IMR-90 (cell line): ENCODE data around the gene TARBP2. TPM values are rescaled to one million over a fixed set of nuclear protein-coding genes. Genes with fewer than 3 reads are reported as not detected.

Experiments
- ATAC-seq: fragments of 200-7000 bp; cut with Tn5 transposase; 2 replicates; pipeline ENCODE4 v1.9.1; 2020; ENCODE audit warnings: low read depth, mild to moderate bottlenecking, moderate library complexity
- BruUV-seq: library from RNA; stranded (reverse); fragments of 400-500 nt; replicated peaks from 2 replicates; lab custom pipeline; 2021; lab: Mats Ljungman, UMichigan
- CTCF ChIA-PET: fragments of 300-600 bp; formaldehyde crosslinking; extraction: SDS; loops from one replicate; lab custom pipeline; 2021; ENCODE audit warnings: antibody characterized with exemption; lab: Yijun Ruan, JAX
- POLR2A ChIA-PET: fragments of 300-600 bp; sonication (Branson Sonifier 250); formaldehyde crosslinking; loops from one replicate; lab custom pipeline; 2022; ENCODE audit warnings: antibody characterized with exemption; ENCODE audit not compliant: unreplicated experiment; lab: Charles Lee
- DNase-seq: peaks from one replicate; pipeline ENCODE4 v3.0.0; 2013
- H2AFZ ChIP-seq: replicated peaks from 2 replicates; pipeline ENCODE3; 2013; ENCODE audit warnings: low read length, mild to moderate bottlenecking; ENCODE audit not compliant: poor library complexity
- H2AK5ac ChIP-seq: 2 replicates; pipeline ENCODE4 v1.6.1; 2013; ENCODE audit warnings: low read depth, low read length, inconsistent platforms
- H2AK9ac ChIP-seq: replicated peaks from 2 replicates; pipeline ENCODE3; 2013; ENCODE audit warnings: mild to moderate bottlenecking, low read depth, low read length, moderate library complexity; ENCODE audit not compliant: poor library complexity
- H2BK120ac ChIP-seq: 2 replicates; pipeline ENCODE4 v1.6.1; 2013; ENCODE audit warnings: low read depth, low read length, inconsistent platforms
- H2BK15ac ChIP-seq: 3 replicates; pipeline ENCODE4 v1.6.1; 2013; ENCODE audit warnings: low read depth, low read length, inconsistent platforms
- H2BK20ac ChIP-seq: 2 replicates; pipeline ENCODE4 v1.6.1; 2013; ENCODE audit warnings: low read depth, mild to moderate bottlenecking, inconsistent platforms, low read length, moderate library complexity
- H2BK5ac ChIP-seq: 2 replicates; pipeline ENCODE4 v1.6.1; 2013; ENCODE audit warnings: mild to moderate bottlenecking, low read depth, low read length, inconsistent platforms; ENCODE audit not compliant: poor library complexity, severe bottlenecking
- H3K14ac ChIP-seq: replicated peaks from 2 replicates; pipeline ENCODE4 v1.6.1; 2013; ENCODE audit warnings: low read depth, low read length, inconsistent platforms
- H3K18ac ChIP-seq: 2 replicates; pipeline ENCODE4 v1.6.1; 2013; ENCODE audit warnings: low read depth, low read length, control low read depth
- H3K23ac ChIP-seq: 2 replicates; pipeline ENCODE4 v1.6.1; 2013; ENCODE audit warnings: low read depth, low read length, inconsistent platforms
- H3K27ac ChIP-seq: 2 replicates; pipeline ENCODE4 v1.5.1; 2013; ENCODE audit warnings: mild to moderate bottlenecking, control low read depth, low read length; ENCODE audit not compliant: insufficient read depth
- H3K27me3 ChIP-seq: 2 replicates; pipeline ENCODE4 v1.6.1; 2013; ENCODE audit warnings: low read length; ENCODE audit not compliant: control insufficient read depth, insufficient read depth
- H3K36me3 ChIP-seq: 2 replicates; pipeline ENCODE4 v1.6.1; 2013; ENCODE audit warnings: low read length, mixed read lengths; ENCODE audit not compliant: control insufficient read depth, insufficient read depth
- H3K4ac ChIP-seq: 2 replicates; pipeline ENCODE4 v1.6.1; 2013; ENCODE audit warnings: low read depth, low read length, inconsistent platforms
- H3K4me1 ChIP-seq: 2 replicates; pipeline ENCODE4 v1.6.1; 2013; ENCODE audit warnings: low read length, mixed read lengths; ENCODE audit not compliant: control insufficient read depth, insufficient read depth
- H3K4me2 ChIP-seq: 2 replicates; pipeline ENCODE4 v1.6.1; 2013; ENCODE audit warnings: low read depth, mild to moderate bottlenecking, control low read depth, low read length, moderate library complexity
- H3K4me3 ChIP-seq: 2 replicates; pipeline ENCODE4 v1.5.1; 2013; ENCODE audit warnings: low read depth, mild to moderate bottlenecking, control low read depth, low read length, moderate library complexity; ENCODE audit not compliant: insufficient read depth
- H3K56ac ChIP-seq: 2 replicates; pipeline ENCODE4 v1.6.1; 2013; ENCODE audit warnings: low read length, inconsistent platforms; ENCODE audit not compliant: insufficient read depth; ENCODE audit errors: extremely low read depth
- H3K79me1 ChIP-seq, 2 experiments: 2 replicates each; pipeline ENCODE4 v1.6.1; 2013; ENCODE audit warnings: low read length in 2 of 2, inconsistent platforms in 1 of 2, low read depth in 1 of 2
- H3K9ac ChIP-seq: 2 replicates; pipeline ENCODE4 v1.6.1; 2013; ENCODE audit warnings: low read depth, low read length, control low read depth
- H3K9me1 ChIP-seq: 2 replicates; pipeline ENCODE4 v1.6.1; 2013; ENCODE audit warnings: low read length, inconsistent platforms; ENCODE audit not compliant: insufficient read depth
- H3K9me3 ChIP-seq: 2 replicates; pipeline ENCODE4 v1.6.1; 2013; ENCODE audit warnings: low read length; ENCODE audit not compliant: control insufficient read depth, insufficient read depth
- H4K20me1 ChIP-seq: 2 replicates; pipeline ENCODE4 v1.6.1; 2013; ENCODE audit warnings: low read length, inconsistent platforms; ENCODE audit not compliant: insufficient read depth
- H4K5ac ChIP-seq: 2 replicates; pipeline ENCODE4 v1.6.1; 2013; ENCODE audit warnings: mild to moderate bottlenecking, low read depth, low read length, control low read depth
- H4K8ac ChIP-seq, 2 experiments: 2 replicates each; pipeline ENCODE4 v1.6.1; 2013; ENCODE audit warnings: low read depth in 2 of 2, low read length in 2 of 2, control low read depth in 1 of 2, inconsistent platforms in 1 of 2
- H4K91ac ChIP-seq: 2 replicates; pipeline ENCODE4 v1.6.1; 2013; ENCODE audit warnings: low read depth, low read length, inconsistent platforms; ENCODE audit not compliant: insufficient read depth
- MAFK ChIP-seq: IDR thresholded peaks from 2 replicates; pipeline ENCODE4 v1.6.1; 2012; ENCODE audit warnings: low read depth, low read length, improper control_type of control experiment
- MXI1 ChIP-seq: IDR thresholded peaks from 2 replicates; pipeline ENCODE4 v1.6.1; 2012; ENCODE audit warnings: low read depth, mild to moderate bottlenecking, low read length, moderate library complexity, borderline replicate concordance
- NFE2L2 ChIP-seq: fragments of 150-350 bp; IDR thresholded peaks from 2 replicates; pipeline ENCODE4 v1.6.1; 2016; ENCODE audit warnings: low read depth, mild to moderate bottlenecking, low read length
- RCOR1 ChIP-seq: IDR thresholded peaks from 2 replicates; pipeline ENCODE4 v1.6.1; 2012; ENCODE audit warnings: mild to moderate bottlenecking, low read length, improper control_type of control experiment; ENCODE audit not compliant: insufficient replicate concordance
- RFX5 ChIP-seq: IDR thresholded peaks from 2 replicates; pipeline ENCODE4 v1.8.0; 2012; ENCODE audit warnings: low read depth, mild to moderate bottlenecking, low read length, moderate library complexity
- SMC3 ChIP-seq: fragments of 150-350 bp; IDR thresholded peaks from 2 replicates; pipeline ENCODE4 v1.6.1; 2016; ENCODE audit warnings: low read depth, mild to moderate bottlenecking, antibody characterized with exemption, low read length, moderate library complexity
- WGBS, 2 experiments: methylation state at CpG; one replicate each; pipeline versions ENCODE4 v1.1.5 to v1.1.7; 2013; ENCODE audit warnings: missing lambda C conversion rate in 2 of 2; ENCODE audit not compliant: insufficient read length in 1 of 2; ENCODE audit errors: extremely low coverage in 2 of 2; 5-methylcytosine and 5-hydroxymethylcytosine counted together
- dilution Hi-C: fragments of 300-500 bp; cut with HindIII; formaldehyde crosslinking; loops from one replicate; pipeline ENCODE4 v1.14.3; 2018; ENCODE audit warnings: low sequenced_read_pairs; ENCODE audit not compliant: unreplicated experiment
- in situ Hi-C: fragments of 300-500 bp; cut with MboI; formaldehyde crosslinking; loops from 3 replicates; pipeline ENCODE4 v1.14.3; 2019; ENCODE audit warnings: low sequenced_read_pairs, inconsistent platforms, mixed read lengths
- intact Hi-C: fragments of 100-400 bp; cut with micrococcal nuclease; formaldehyde crosslinking; loops from 2 replicates; pipeline ENCODE4 v1.10.0; 2022
- polyA plus RNA-seq, 3 experiments: library from polyadenylated mRNA; depleted of rRNA; stranded (reverse); fragments of >200 nt; gene quantifications; 2 replicates each; pipeline ENCODE4 v1.2.3, GENCODE V29; 2012; ENCODE audit warnings: low replicate concordance in 1 of 3
- total RNA-seq: library from RNA; depleted of rRNA; stranded (reverse); fragments of >200 nt; gene quantifications from 2 replicates; pipeline ENCODE4 v1.2.3, GENCODE V29; 2012

Gene TARBP2
- total and polyA plus RNA-seq, 2 of the 4 experiments (the other 2 are of a cell fraction): 27.4 to 46.1 TPM

DNA sequence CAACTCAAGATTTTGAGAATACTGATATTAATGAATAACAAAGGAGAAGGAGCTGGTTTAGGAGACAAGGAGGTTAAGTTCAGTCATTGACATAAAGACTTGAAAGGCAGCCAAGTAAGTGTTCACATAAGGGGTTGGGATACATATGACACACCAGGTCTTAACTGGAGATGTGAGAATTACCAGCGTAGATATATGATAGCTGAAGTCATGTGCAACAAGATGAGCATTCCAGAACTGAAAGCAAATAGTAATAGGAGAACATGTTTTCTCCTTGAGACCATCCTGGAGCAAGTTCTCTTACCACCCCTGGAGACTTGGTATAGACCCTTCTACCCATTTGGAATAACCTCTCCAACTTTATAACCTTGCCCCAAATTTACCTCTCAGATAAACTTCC, 49.5 kb downstream of the TARBP2 start:
- no peak overlapping the region for H3K14ac ChIP-seq
- peaks cover 22% of the 10 kb centered on the region for H3K36me3 ChIP-seq
- no peak overlapping the region for H3K18ac ChIP-seq
- H2BK120ac ChIP-seq: no peak overlapping the region
- H4K20me1 ChIP-seq: peaks cover 5% of the 10 kb centered on the region; the same call in 1 of the 2 replicates
- H3K9ac ChIP-seq: no peak overlapping the region
- intact Hi-C loops (no loop called here), dilution Hi-C loops (no loop called here), in situ Hi-C loops (no loop called here)
- no peak overlapping the region for H3K4me3 ChIP-seq
- no peak overlapping the region for H2BK15ac ChIP-seq
- H3K27me3 ChIP-seq: no peaks in the 10 kb centered on the region
- H2AK9ac ChIP-seq: no peak overlapping the region
- TF ChIP-seq NFE2L2: no peak
- TF ChIP-seq RCOR1: no peak
- TF ChIP-seq MXI1: no peak
- no peak for TF ChIP-seq RFX5
- no peak for TF ChIP-seq SMC3
- no peak for TF ChIP-seq MAFK
- H3K23ac ChIP-seq: no peak overlapping the region
- no TSS peak for BruUV-seq
- no peak overlapping the region for H3K4ac ChIP-seq
- H3K9me3 ChIP-seq: no peaks in the 10 kb centered on the region
- POLR2A ChIA-PET: no interaction called here
- CTCF ChIA-PET: no interaction called here
- H4K91ac ChIP-seq: no peak overlapping the region
- H2BK20ac ChIP-seq: no peak overlapping the region
- peak; percentile 78 for DNase-seq
- H3K27ac ChIP-seq: no peak overlapping the region
- peaks cover 0 to 4% of the 10 kb centered on the region in 2 experiments; a peak in 3 of 4 replicates for H3K79me1 ChIP-seq
- no peaks in the 10 kb centered on the region for H3K9me1 ChIP-seq
- H2AFZ ChIP-seq: no peak overlapping the region
- H3K4me2 ChIP-seq: no peak overlapping the region
- WGBS, 2 experiments: no CpG with 5 or more reads among the region's 1 CpG
- H2AK5ac ChIP-seq: no peak overlapping the region
- no peak overlapping the region for H4K5ac ChIP-seq
- no peak overlapping the region for H2BK5ac ChIP-seq
- peak; percentile 42; the same call in 1 of the 2 replicates for ATAC-seq
- H3K4me1 ChIP-seq: no peaks in the 10 kb centered on the region
- no peak overlapping the region for H4K8ac ChIP-seq
- no peak overlapping the region for H3K56ac ChIP-seq
